DMS153 treated with DMSO at 0.1 percent for 48 hours (cell line): ENCODE results near the gene OBSCN.
"Not testable (repeated sequence)": the region's sequence is repeated elsewhere in the genome, so short reads cannot be mapped to it uniquely, and the experiment has no call there.

ENCODE experiments used
- DNase-seq: peaks from one replicate; lab custom pipeline; 2025; ENCODE audit not compliant: unreplicated experiment; lab: John Stamatoyannopoulos, UW

Gene OBSCN

GRCh38 chr1:228252476-228252875 is 44.6 kb downstream of the OBSCN start:
- not testable (repeated sequence) for DNase-seq

GRCh38 chr1:228256626-228257375 is 49.0 kb downstream of the OBSCN start:
- DNase-seq: no peak

- DNase-seq: no peak
Observed at GRCh38 chr1:228258486-228258885, 50.6 kb downstream of the OBSCN start.

- DNase-seq: no peak
Observed at GRCh38 chr1:228259368-228259894, 51.6 kb downstream of the OBSCN start.

GRCh38 chr1:228259951-228260350 is 52.1 kb downstream of the OBSCN start:
- no peak for DNase-seq

- DNase-seq: no peak
Observed at GRCh38 chr1:228261706-228262105, 53.9 kb downstream of the OBSCN start.

- no peak for DNase-seq
Observed at GRCh38 chr1:228262475-228262874, 54.6 kb downstream of the OBSCN start.

GRCh38 chr1:228263636-228264035 is 55.8 kb downstream of the OBSCN start:
- no peak for DNase-seq

- DNase-seq: no peak
Observed at GRCh38 chr1:228264090-228264829, 56.4 kb downstream of the OBSCN start.

GRCh38 chr1:228265167-228265566 is 57.3 kb downstream of the OBSCN start:
- DNase-seq: no peak

- no peak for DNase-seq
Observed at GRCh38 chr1:228267962-228268880, 60.4 kb downstream of the OBSCN start.

GRCh38 chr1:228268881-228269265 is 61.0 kb downstream of the OBSCN start:
- DNase-seq: no peak

GRCh38 chr1:228269431-228269830 is 61.6 kb downstream of the OBSCN start:
- DNase-seq: not testable (repeated sequence)

GRCh38 chr1:228270032-228270431 is 62.2 kb downstream of the OBSCN start:
- DNase-seq: no peak

- DNase-seq: no peak
Observed at GRCh38 chr1:228271701-228272251, 63.9 kb downstream of the OBSCN start.

GRCh38 chr1:228272331-228272791 is 64.5 kb downstream of the OBSCN start:
- DNase-seq: no peak

GRCh38 chr1:228272831-228273571 is 65.2 kb downstream of the OBSCN start:
- no peak for DNase-seq

GRCh38 chr1:228273720-228274451 is 66.0 kb downstream of the OBSCN start:
- DNase-seq: no peak

GRCh38 chr1:228274452-228275178 is 66.8 kb downstream of the OBSCN start:
- no peak for DNase-seq
